Transverse colon (tissue), 4 donors: ENCODE measurements around the gene SMYD3. TPM values are rescaled to one million over a fixed set of nuclear protein-coding genes. Genes with fewer than 3 reads are reported as not detected.

Source experiments
- DNase-seq: peaks from one replicate; pipeline ENCODE4 v3.0.0-alpha.2; 2019
- H3K27ac ChIP-seq, 4 donors: fragments of 200-600 bp; sonication (generic); 2 replicates each; pipeline ENCODE4 v1.5.1; 2016 to 2018; ENCODE audit warnings: inconsistent platforms in 4 of 4
- H3K27me3 ChIP-seq: fragments of 200-600 bp; sonication (generic); 2 replicates; pipeline ENCODE4 v1.5.1; 2017; ENCODE audit warnings: inconsistent platforms
- H3K36me3 ChIP-seq, 4 donors: fragments of 200-600 bp; sonication (generic); 2 replicates each; pipeline ENCODE4 v1.5.1; 2017 to 2019; ENCODE audit warnings: inconsistent platforms in 4 of 4
- H3K4me1 ChIP-seq, 4 donors: fragments of 200-600 bp; sonication (generic); 2 replicates each; pipeline ENCODE4 v1.5.1; 2017 to 2020; ENCODE audit warnings: inconsistent platforms in 4 of 4
- H3K4me3 ChIP-seq, 4 donors: fragments of 200-600 bp; sonication (generic); 1 replicate in 1 of 4; 2 replicates in 3 of 4; pipeline versions ENCODE4 v1.5.1 to v1.6.1; 2017 to 2019; ENCODE audit warnings: inconsistent platforms in 4 of 4
- H3K9me3 ChIP-seq, 2 donors: fragments of 200-600 bp; sonication (generic); 2 replicates each; pipeline ENCODE4 v1.5.1; 2017 to 2019; ENCODE audit warnings: inconsistent platforms in 2 of 2
- CTCF ChIP-seq, 5 experiments: fragments of 200-600 bp in 3 of 5; fragments of 450-650 bp in 2 of 5; sonication (generic) in 3 of 5; IDR thresholded peaks; 1 replicate in 2 of 5; 2 replicates in 3 of 5; pipeline ENCODE4 v1.5.1; 2016 to 2017; ENCODE audit warnings: antibody characterized with exemption in 5 of 5, inconsistent platforms in 3 of 5, mild to moderate bottlenecking in 2 of 5, moderate library complexity in 1 of 5
- EP300 ChIP-seq: sonication (generic); formaldehyde crosslinking; IDR thresholded peaks from one replicate; pipeline ENCODE4 v1.6.1; 2017; ENCODE audit warnings: antibody characterized with exemption, low read depth
- POLR2A ChIP-seq: fragments of 450-650 bp; IDR thresholded peaks from one replicate; pipeline ENCODE4 v1.6.1; 2016; ENCODE audit warnings: antibody characterized with exemption, mild to moderate bottlenecking, moderate library complexity
- POLR2AphosphoS5 ChIP-seq, 3 donors: sonication (generic); formaldehyde crosslinking; IDR thresholded peaks; one replicate each; pipeline ENCODE4 v1.6.1; 2016; ENCODE audit warnings: antibody characterized with exemption in 3 of 3
- WGBS, 2 donors: methylation state at CpG; one replicate each; pipeline ENCODE4 v1.1.5; 2018; ENCODE audit warnings: low coverage in 1 of 2; 5-methylcytosine and 5-hydroxymethylcytosine counted together
- in situ Hi-C, 4 donors: fragments of 200-750 bp; cut with MboI; loops; one replicate each; pipeline versions ENCODE4 v1.15.0 to v1.15.1; 2017; ENCODE audit warnings: low sequenced_read_pairs in 3 of 4, low pct_ligation_motif_present in 1 of 4, low pct_unique_long_range_greater_than_20kb in 1 of 4
- intact Hi-C: fragments of 100-400 bp; cut with DNase I; formaldehyde crosslinking; loops from one replicate; pipeline ENCODE4 v1.15.1; 2023; ENCODE audit warnings: low total_unique reads
- total RNA-seq, 4 donors: library from RNA; depleted of rRNA; stranded (reverse); fragments of >200 nt; gene quantifications; one replicate each; pipeline ENCODE4 v1.1.0, GENCODE V29; 2016

The SMYD3 gene
- total RNA-seq, 4 donors from 2014 or later = 10.5 to 31.3 (median 25.8) TPM

DNA sequence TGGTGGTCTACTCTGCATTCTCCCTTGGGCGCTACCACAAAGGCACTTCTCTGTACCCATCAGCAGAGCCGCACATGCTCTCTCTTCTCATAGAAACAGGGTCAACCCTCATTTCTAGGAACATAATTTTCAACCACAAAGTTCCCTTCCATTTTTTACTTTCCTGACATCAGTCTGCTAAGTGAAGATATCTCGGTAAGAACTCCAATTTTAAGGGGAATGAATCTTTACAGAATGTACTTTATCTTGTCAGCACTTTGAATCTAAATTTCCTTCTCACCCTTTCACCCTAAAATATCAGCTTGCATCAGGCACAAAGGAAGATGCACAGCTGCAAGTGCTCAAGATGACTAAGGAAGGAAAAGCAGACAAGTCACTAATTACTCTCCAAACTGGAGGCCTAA lies 545.9 kb downstream of the SMYD3 start:
- intact Hi-C loops (no loop called here), in situ Hi-C loops (no loop called here)
- TF ChIP-seq POLR2A (no peak), CTCF (IDR thresholded peaks at IDR 0.05) (no peak), EP300 (no peak), POLR2AphosphoS5 (IDR thresholded peaks at IDR 0.05) (no peak)
- no peaks in the 10 kb centered on the region for H3K36me3 ChIP-seq
- H3K27ac ChIP-seq = no peak overlapping the region
- H3K9me3 ChIP-seq = no peaks in the 10 kb centered on the region
- H3K4me3 ChIP-seq = no peak overlapping the region
- no peaks in the 10 kb centered on the region for H3K4me1 ChIP-seq
- 80 to 84% methylated on average over 2 to 3 of the region's 3 CpGs for whole genome bisulfite sequencing, 2 donors
- no peak for DNase-seq
- H3K27me3 ChIP-seq = no peaks in the 10 kb centered on the region

GRCh38 chr1:245960171-245960570 lies 546.9 kb downstream of the SMYD3 start:
- no peak overlapping the region for H3K4me3 ChIP-seq
- no peak for TF ChIP-seq EP300
- TF ChIP-seq POLR2AphosphoS5 (IDR thresholded peaks at IDR 0.05) = no peak
- TF ChIP-seq CTCF (IDR thresholded peaks at IDR 0.05) = no peak
- no peak for TF ChIP-seq POLR2A
- intact Hi-C loops = no loop called here
- no peaks in the 10 kb centered on the region for H3K9me3 ChIP-seq
- H3K4me1 ChIP-seq = no peaks in the 10 kb centered on the region
- H3K27me3 ChIP-seq = no peaks in the 10 kb centered on the region
- in situ Hi-C loops = no loop called here
- no peak for DNase-seq
- no peaks in the 10 kb centered on the region for H3K36me3 ChIP-seq
- H3K27ac ChIP-seq = no peak overlapping the region
- WGBS, 2 donors = 86 to 95% methylated on average over 4 of the region's 4 CpGs

DNA sequence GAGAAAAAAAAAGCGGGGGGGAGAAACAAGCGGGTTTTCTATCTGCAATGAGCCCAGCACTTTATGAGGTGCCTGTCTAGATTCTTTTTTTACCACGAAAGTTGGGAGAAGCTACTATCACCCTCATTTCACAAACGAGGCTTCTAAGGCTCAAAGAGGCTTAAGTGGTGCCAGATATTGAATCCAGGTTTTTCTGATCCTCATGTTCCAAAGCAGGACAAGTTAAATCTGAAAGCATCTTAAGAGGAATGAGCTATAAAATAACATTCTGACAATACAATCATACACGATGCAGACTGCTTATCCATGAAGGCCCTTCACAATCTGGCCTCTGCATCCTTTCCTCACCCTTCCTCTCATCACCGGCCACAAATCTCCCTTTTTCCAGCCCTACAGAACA lies 549.1 kb downstream of the SMYD3 start:
- H3K27ac ChIP-seq = no peak overlapping the region
- H3K36me3 ChIP-seq = no peaks in the 10 kb centered on the region
- DNase-seq = no peak
- peaks cover 4 to 9% (median 4%) of the 10 kb centered on the region in 4 donors for H3K4me1 ChIP-seq
- in situ Hi-C loops (no loop called here), intact Hi-C loops (no loop called here)
- TF ChIP-seq POLR2A (no peak), CTCF (IDR thresholded peaks at IDR 0.05) (no peak), EP300 (no peak), POLR2AphosphoS5 (IDR thresholded peaks at IDR 0.05) (no peak)
- no peak overlapping the region for H3K4me3 ChIP-seq
- 90% methylated on average over 4 to 6 of the region's 6 CpGs for WGBS, 2 donors
- H3K27me3 ChIP-seq = no peaks in the 10 kb centered on the region
- H3K9me3 ChIP-seq = no peaks in the 10 kb centered on the region

GRCh38 chr1:245957427-245957826 lies 549.7 kb downstream of the SMYD3 start:
- H3K27me3 ChIP-seq = no peaks in the 10 kb centered on the region
- no peak for DNase-seq
- TF ChIP-seq POLR2A (no peak), CTCF (IDR thresholded peaks at IDR 0.05) (no peak), POLR2AphosphoS5 (IDR thresholded peaks at IDR 0.05) (no peak), EP300 (no peak)
- H3K27ac ChIP-seq = no peak overlapping the region
- peaks cover 4 to 9% (median 4%) of the 10 kb centered on the region in 4 donors for H3K4me1 ChIP-seq
- H3K36me3 ChIP-seq = no peaks in the 10 kb centered on the region
- no peaks in the 10 kb centered on the region for H3K9me3 ChIP-seq
- in situ Hi-C loops (no loop called here), intact Hi-C loops (no loop called here)
- WGBS, 2 donors = 69 to 88% methylated on average over 5 to 7 of the region's 7 CpGs
- no peak overlapping the region for H3K4me3 ChIP-seq
